Measurements from ENCODE around the gene ADPRM. TPM values are rescaled to one million over a fixed set of nuclear protein-coding genes. Genes with fewer than 3 reads are reported as not detected.

ADPRM gene
- total RNA-seq, 4 donors from 2014 or later: 2.8 to 16.2 (median 6.1) TPM

GRCh38 chr17:10657879-10658278, 39.5 kb upstream of the ADPRM start:
- in situ Hi-C loops (cut with MboI; ENCODE audit: low pct_ligation_motif_present in 1 of 4, low pct_unique_long_range_greater_than_20kb in 1 of 4, low sequenced_read_pairs in 3 of 4): loop anchor here in 2 of 4 donors (10.0 to 25.0 kb wide), 2 partner anchors 96 to 197 kb away; no protein-coding TSS in a partner anchor
- H3K4me3 ChIP-seq: no peak overlapping the region
- intact Hi-C loops (cut with DNase I; ENCODE audit: low total_unique reads): no loop called here

GRCh38 chr17:10661437-10661836, 36.0 kb upstream of the ADPRM start:
- Histone ChIP-seq H3K4me1 (no peaks in the 10 kb centered on the region), H3K27ac (no peak overlapping the region), H3K4me3 (no peak overlapping the region), H3K9me3 (no peaks in the 10 kb centered on the region), H3K27me3 (no peaks in the 10 kb centered on the region), H3K36me3 (no peaks in the 10 kb centered on the region)
- intact Hi-C loops (cut with DNase I; ENCODE audit: low total_unique reads) (no loop called here), in situ Hi-C loops (cut with MboI; ENCODE audit: low pct_ligation_motif_present in 1 of 4, low pct_unique_long_range_greater_than_20kb in 1 of 4, low sequenced_read_pairs in 3 of 4) (loop anchor here in 1 of 4 donors (25.0 kb wide), 1 partner anchor 99 kb away; no protein-coding TSS in a partner anchor)
- DNase-seq: no peak
- 92 to 100% methylated on average over 1 to 10 of the region's 10 CpGs for WGBS, 2 donors (ENCODE audit: low coverage in 1 of 2)
- TF ChIP-seq CTCF (IDR thresholded peaks at IDR 0.05) (no peak), EP300 (IDR thresholded peaks at IDR 0.05; ENCODE audit: low read depth) (no peak), POLR2A (IDR thresholded peaks at IDR 0.05) (no peak), POLR2AphosphoS5 (IDR thresholded peaks at IDR 0.05) (no peak)

More at GRCh38 chr17:10657879-10658278, 39.5 kb upstream of the ADPRM start:
- H3K9me3 ChIP-seq: no peaks in the 10 kb centered on the region
- H3K27ac ChIP-seq: no peak overlapping the region
- TF ChIP-seq EP300 (IDR thresholded peaks at IDR 0.05; ENCODE audit: low read depth) (no peak), POLR2AphosphoS5 (IDR thresholded peaks at IDR 0.05) (no peak), CTCF (IDR thresholded peaks at IDR 0.05) (no peak), POLR2A (IDR thresholded peaks at IDR 0.05) (no peak)
- H3K27me3 ChIP-seq: no peaks in the 10 kb centered on the region
- WGBS, 2 donors (ENCODE audit: low coverage in 1 of 2): 79 to 83% methylated on average over 7 to 10 of the region's 10 CpGs
- H3K4me1 ChIP-seq: no peaks in the 10 kb centered on the region
- DNase-seq: no peak
- H3K36me3 ChIP-seq: no peaks in the 10 kb centered on the region

GRCh38 chr17:10663231-10663630, 34.2 kb upstream of the ADPRM start:
- H3K27ac ChIP-seq: no peak overlapping the region
- in situ Hi-C loops (cut with MboI; ENCODE audit: low pct_ligation_motif_present in 1 of 4, low pct_unique_long_range_greater_than_20kb in 1 of 4, low sequenced_read_pairs in 3 of 4): loop anchor here in 1 of 4 donors (25.0 kb wide), 1 partner anchor 101 kb away; no protein-coding TSS in a partner anchor
- 90 to 92% methylated on average over 2 to 6 of the region's 6 CpGs for WGBS, 2 donors (ENCODE audit: low coverage in 1 of 2)
- intact Hi-C loops (cut with DNase I; ENCODE audit: low total_unique reads): no loop called here
- DNase-seq: no peak
- H3K36me3 ChIP-seq: no peaks in the 10 kb centered on the region
- no peaks in the 10 kb centered on the region for H3K9me3 ChIP-seq
- H3K27me3 ChIP-seq: no peaks in the 10 kb centered on the region
- H3K4me1 ChIP-seq: no peaks in the 10 kb centered on the region
- TF ChIP-seq POLR2AphosphoS5 (IDR thresholded peaks at IDR 0.05) (no peak), POLR2A (IDR thresholded peaks at IDR 0.05) (no peak)
- no peak overlapping the region for H3K4me3 ChIP-seq

- H3K4me3 ChIP-seq: no peak overlapping the region
- no peak for DNase-seq
- H3K27ac ChIP-seq: no peak overlapping the region
- in situ Hi-C loops (cut with MboI; ENCODE audit: low pct_ligation_motif_present in 1 of 4, low pct_unique_long_range_greater_than_20kb in 1 of 4, low sequenced_read_pairs in 3 of 4): loop anchor here in 1 of 4 donors (25.0 kb wide), 1 partner anchor 102 kb away; no protein-coding TSS in a partner anchor
- no peaks in the 10 kb centered on the region for H3K4me1 ChIP-seq
- 91 to 96% methylated on average over 5 to 9 of the region's 9 CpGs for WGBS, 2 donors (ENCODE audit: low coverage in 1 of 2)
- TF ChIP-seq POLR2AphosphoS5 (IDR thresholded peaks at IDR 0.05) (no peak), EP300 (IDR thresholded peaks at IDR 0.05; ENCODE audit: low read depth) (no peak), POLR2A (IDR thresholded peaks at IDR 0.05) (no peak), CTCF (IDR thresholded peaks at IDR 0.05) (no peak)
- H3K36me3 ChIP-seq: no peaks in the 10 kb centered on the region
- intact Hi-C loops (cut with DNase I; ENCODE audit: low total_unique reads): no loop called here
- no peaks in the 10 kb centered on the region for H3K27me3 ChIP-seq
- H3K9me3 ChIP-seq: no peaks in the 10 kb centered on the region
Measured at GRCh38 chr17:10664571-10664970, 32.8 kb upstream of the ADPRM start.

- intact Hi-C loops (cut with DNase I; ENCODE audit: low total_unique reads): no loop called here
- Histone ChIP-seq H3K4me3 (no peak overlapping the region), H3K27me3 (no peaks in the 10 kb centered on the region), H3K4me1 (no peaks in the 10 kb centered on the region), H3K36me3 (no peaks in the 10 kb centered on the region), H3K27ac (no peak overlapping the region), H3K9me3 (no peaks in the 10 kb centered on the region)
- in situ Hi-C loops (cut with MboI; ENCODE audit: low pct_ligation_motif_present in 1 of 4, low pct_unique_long_range_greater_than_20kb in 1 of 4, low sequenced_read_pairs in 3 of 4): loop anchor here in 1 of 4 donors (25.0 kb wide), 1 partner anchor 105 kb away; no protein-coding TSS in a partner anchor
- WGBS, 2 donors (ENCODE audit: low coverage in 1 of 2): 84 to 89% methylated on average over 5 of the region's 5 CpGs
- DNase-seq: no peak
- no peak for TF ChIP-seq CTCF (IDR thresholded peaks at IDR 0.05)
- TF ChIP-seq POLR2A (IDR thresholded peaks at IDR 0.05): no peak
- no peak for TF ChIP-seq EP300 (IDR thresholded peaks at IDR 0.05; ENCODE audit: low read depth)
- no peak for TF ChIP-seq POLR2AphosphoS5 (IDR thresholded peaks at IDR 0.05)
Measured at GRCh38 chr17:10666906-10667305, 30.5 kb upstream of the ADPRM start.

Data from transverse colon (tissue), 4 donors.